SK-N-SH (cell line): ENCODE measurements around the gene UGDH. TPM values are rescaled to one million over a fixed set of nuclear protein-coding genes. Genes with fewer than 3 reads are reported as not detected.

Experiments used
- CTCF ChIA-PET: fragments of 300-600, 350-600 bp; formaldehyde crosslinking; extraction: SDS; loops from one replicate; lab custom pipeline; 2021; lab: Yijun Ruan, JAX
- POLR2A ChIA-PET: fragments of 350-600 bp; sonication (Branson Sonifier 250); formaldehyde crosslinking; extraction: SDS; loops from one replicate; lab custom pipeline; 2020; ENCODE audit warnings: antibody characterized with exemption, inconsistent platforms; lab: Yijun Ruan, JAX
- DNase-seq: peaks from one replicate; pipeline ENCODE4 v3.0.0; 2012
- H2AFZ ChIP-seq: fragments of 200-600 bp; sonication (generic); 2 replicates; pipeline ENCODE4 v1.8.1; 2016; ENCODE audit warnings: antibody characterized with exemption, mild to moderate bottlenecking, low read depth
- H3F3A ChIP-seq: fragments of 200-600 bp; sonication (generic); replicated peaks from 2 replicates; pipeline ENCODE3; 2016; ENCODE audit warnings: antibody characterized with exemption, mild to moderate bottlenecking; ENCODE audit not compliant: insufficient read depth
- H3K27ac ChIP-seq, 2 experiments: fragments of 200-500 bp in 1 of 2; fragments of 200-600 bp in 1 of 2; sonication (Bioruptor generic) in 1 of 2; sonication (generic), shearing (Covaris generic) in 1 of 2; 2 replicates each; pipeline versions ENCODE4 v1.5.1 to v1.6.1; 2014 to 2016; ENCODE audit warnings: low read depth in 2 of 2, inconsistent platforms in 1 of 2, low read length in 1 of 2, mild to moderate bottlenecking in 1 of 2, mixed read lengths in 1 of 2
- H3K27me3 ChIP-seq: fragments of 200-600 bp; sonication (generic), shearing (Covaris generic); 2 replicates; pipeline ENCODE4 v1.6.1; 2016; ENCODE audit warnings: mixed run types; ENCODE audit not compliant: insufficient read depth
- H3K36me3 ChIP-seq, 2 experiments: fragments of 200-500 bp in 1 of 2; fragments of 200-600 bp in 1 of 2; sonication (Bioruptor generic) in 1 of 2; sonication (generic) in 1 of 2; replicated peaks in 1 of 2; 2 replicates each; pipeline versions ENCODE3 to v1.5.1; 2014 to 2016; ENCODE audit warnings: low read length in 1 of 2, mild to moderate bottlenecking in 1 of 2; ENCODE audit not compliant: insufficient read depth in 2 of 2, control insufficient read depth in 1 of 2
- H3K4me1 ChIP-seq, 2 experiments: fragments of 200-500 bp in 1 of 2; fragments of 200-600 bp in 1 of 2; sonication (Bioruptor generic) in 1 of 2; sonication (generic), shearing (Covaris generic) in 1 of 2; 2 replicates each; pipeline versions ENCODE4 v1.5.1 to v1.6.1; 2014 to 2016; ENCODE audit warnings: low read depth in 1 of 2, low read length in 1 of 2, mixed run types in 1 of 2; ENCODE audit not compliant: insufficient read depth in 2 of 2, control insufficient read depth in 1 of 2
- H3K4me2 ChIP-seq: fragments of 200-600 bp; sonication (generic), shearing (Covaris generic); 2 replicates; pipeline ENCODE4 v1.6.1; 2017; ENCODE audit warnings: mixed run types
- H3K4me3 ChIP-seq, 2 experiments: fragments of 200-500 bp in 1 of 2; fragments of 200-600 bp in 1 of 2; sonication (Bioruptor generic) in 1 of 2; sonication (generic), shearing (Covaris generic) in 1 of 2; 2 replicates each; pipeline versions ENCODE4 v1.5.1 to v1.8.1; 2014 to 2016; ENCODE audit warnings: low read depth in 2 of 2, inconsistent platforms in 1 of 2, low read length in 1 of 2, mild to moderate bottlenecking in 1 of 2, mixed read lengths in 1 of 2, moderate library complexity in 1 of 2
- H3K79me2 ChIP-seq: fragments of 200-600 bp; sonication (generic); 2 replicates; pipeline ENCODE4 v1.8.1; 2017; ENCODE audit warnings: mild to moderate bottlenecking; ENCODE audit not compliant: insufficient read depth
- H3K9ac ChIP-seq: fragments of 200-600 bp; sonication (generic); 2 replicates; pipeline ENCODE4 v1.6.1; 2017; ENCODE audit warnings: mixed run types
- H3K9me2 ChIP-seq: fragments of 200-600 bp; sonication (generic); 2 replicates; pipeline ENCODE4 v1.6.1; 2017; ENCODE audit warnings: mixed run types
- H3K9me3 ChIP-seq: fragments of 200-600 bp; sonication (generic); 2 replicates; pipeline ENCODE4 v1.6.1; 2017; ENCODE audit warnings: mixed run types, mild to moderate bottlenecking, moderate library complexity
- H4K20me1 ChIP-seq: fragments of 200-600 bp; sonication (generic); 2 replicates; pipeline ENCODE4 v1.6.1; 2017; ENCODE audit warnings: mild to moderate bottlenecking, mixed run types; ENCODE audit not compliant: insufficient read depth
- ELF1 ChIP-seq: IDR thresholded peaks from 2 replicates; pipeline ENCODE4 v1.4.0; 2012
- EP300 ChIP-seq, 2 experiments: IDR thresholded peaks; 2 replicates each; pipeline versions ENCODE4 v1.4.0 to v1.6.1; 2012; ENCODE audit warnings: borderline replicate concordance in 1 of 2, low read depth in 1 of 2, low read length in 1 of 2
- FOSL2 ChIP-seq: IDR thresholded peaks from 2 replicates; pipeline ENCODE4 v1.4.0; 2012; ENCODE audit warnings: low read depth, mild to moderate bottlenecking, moderate library complexity, borderline replicate concordance
- FOXM1 ChIP-seq: IDR thresholded peaks from 2 replicates; pipeline ENCODE4 v1.4.0; 2012; ENCODE audit warnings: low read depth, mild to moderate bottlenecking
- GATA2 ChIP-seq: sonication (generic); formaldehyde crosslinking; IDR thresholded peaks from 2 replicates; pipeline ENCODE4 v1.5.0; 2020; ENCODE audit warnings: mild to moderate bottlenecking, missing genetic modification reagents
- MAX ChIP-seq: IDR thresholded peaks from 2 replicates; pipeline ENCODE4 v1.4.0; 2012; ENCODE audit warnings: low read depth
- MEF2A ChIP-seq: IDR thresholded peaks from 2 replicates; pipeline ENCODE4 v1.4.0; 2012; ENCODE audit warnings: low read depth, borderline replicate concordance
- PBX3 ChIP-seq: IDR thresholded peaks from 2 replicates; pipeline ENCODE4; 2012
- RAD21 ChIP-seq: IDR thresholded peaks from 2 replicates; pipeline ENCODE4 v1.6.1; 2012; ENCODE audit warnings: mild to moderate bottlenecking, low read length
- RCOR1 ChIP-seq: fragments of 150-350 bp; IDR thresholded peaks from 2 replicates; pipeline ENCODE4 v1.6.1; 2017; ENCODE audit warnings: antibody characterized with exemption, low read length
- REST ChIP-seq: IDR thresholded peaks from 2 replicates; pipeline ENCODE4 v1.6.1; 2012; ENCODE audit warnings: mild to moderate bottlenecking, low read depth, low read length, moderate library complexity
- SIN3A ChIP-seq: IDR thresholded peaks from 2 replicates; pipeline ENCODE4 v1.6.1; 2012; ENCODE audit warnings: low read depth, mild to moderate bottlenecking, low read length, moderate library complexity, borderline replicate concordance
- WGBS: methylation state at CpG from one replicate; pipeline ENCODE4 v1.1.6; 2017; ENCODE audit warnings: low lambda C conversion rate; 5-methylcytosine and 5-hydroxymethylcytosine counted together
- polyA plus RNA-seq, 3 experiments: library from polyadenylated mRNA; depleted of rRNA; stranded (reverse); fragments of >200 nt; gene quantifications; 2 replicates each; pipeline ENCODE4 v1.2.3, GENCODE V29; 2012

Gene UGDH
- polyA plus RNA-seq, 1 of the 3 experiments (the other 2 are of a cell fraction): 41.6 TPM

DNA sequence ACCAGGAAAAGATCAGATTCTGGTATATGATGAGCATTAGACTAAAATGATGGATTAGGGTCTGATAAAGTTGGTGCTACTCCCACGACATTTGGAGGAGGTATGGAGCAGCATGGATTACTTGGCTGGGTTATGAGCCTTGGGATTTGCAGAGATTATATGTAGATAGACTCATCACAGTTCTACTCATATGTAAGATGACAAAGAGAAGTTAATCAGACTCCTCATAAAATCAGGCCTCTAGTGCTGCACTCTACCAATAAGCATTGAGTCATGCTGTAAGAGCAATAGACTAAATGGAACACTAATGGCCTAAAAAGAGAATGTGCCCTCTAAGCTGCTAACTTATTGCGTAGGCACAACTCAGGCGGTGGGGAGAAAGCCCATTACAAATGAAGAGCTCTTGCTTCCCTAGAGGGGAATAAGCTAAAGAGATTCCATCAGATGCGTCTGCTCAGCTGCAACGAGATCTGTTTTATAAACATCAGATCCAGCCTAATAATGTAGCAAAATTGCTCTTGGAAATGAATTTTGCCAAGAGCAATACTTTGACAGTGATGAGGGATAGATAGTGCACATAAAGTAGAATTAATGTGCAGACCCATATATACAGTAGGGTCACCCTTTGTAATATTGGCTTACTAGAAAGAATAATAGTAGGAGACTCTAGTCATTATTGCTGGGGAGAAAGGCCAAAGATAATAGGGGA is 50.9 kb downstream of the UGDH start:
- Histone ChIP-seq H4K20me1 (no peaks in the 10 kb centered on the region), H3K79me2 (no peaks in the 10 kb centered on the region), H3K9me2 (no peaks in the 10 kb centered on the region), H3K4me3 (no peak overlapping the region), H3K4me1 (no peaks in the 10 kb centered on the region; a peak in 1 of 4 replicates), H3K27ac (peak overlapping the region; percentile 6 to 15; a peak in 2 of 4 replicates), H3K4me2 (no peak overlapping the region), H3K27me3 (no peaks in the 10 kb centered on the region), H3F3A (peaks cover 3% of the 10 kb centered on the region), H3K9me3 (no peaks in the 10 kb centered on the region), H3K9ac (no peak overlapping the region), H2AFZ (no peak overlapping the region), H3K36me3 (peaks cover 12 to 22% of the 10 kb centered on the region in 2 experiments)
- 55% methylated on average over 5 of the region's 5 CpGs for WGBS
- TF ChIP-seq MAX: no peak
- TF ChIP-seq RCOR1: peak; percentile 87
- no peak for TF ChIP-seq FOXM1
- no peak for TF ChIP-seq REST
- no peak for TF ChIP-seq MEF2A
- no peak for TF ChIP-seq ELF1
- no peak for TF ChIP-seq FOSL2
- TF ChIP-seq RAD21: no peak
- TF ChIP-seq GATA2 (CRISPR knock-in tag): peak; percentile 51; the same call in 1 of the 2 replicates
- TF ChIP-seq SIN3A: no peak
- peak in 1 of 2 experiments; percentile 34; a peak in 1 of 4 replicates for TF ChIP-seq EP300 (IDR thresholded peaks at IDR 0.05; ENCODE audit: borderline replicate concordance in 1 of 2, low read depth in 1 of 2, low read length in 1 of 2)
- no peak for TF ChIP-seq PBX3
- ChIA-PET CTCF (interaction anchor here (1.1 kb wide), 1 partner anchor 717 kb away, joined by 3 read pairs; no protein-coding TSS in a partner anchor), POLR2A (no interaction called here)
- peak; percentile 59 for DNase-seq
